PC-9 (cell line): Measurements from ENCODE around the gene ZNF865. TPM values are rescaled to one million over a fixed set of nuclear protein-coding genes. Genes with fewer than 3 reads are reported as not detected.
A peak's percentile ranks its signal among the peaks of the same experiment; 100 is the strongest.

Experiments used
- BruUV-seq: library from RNA; stranded (reverse); fragments of 400-500 nt; replicated peaks from 2 replicates; lab custom pipeline; 2021; lab: Mats Ljungman, UMichigan
- CTCF ChIA-PET: fragments of 300-600 bp; sonication (Branson Sonifier 250); formaldehyde crosslinking; loops from one replicate; lab custom pipeline; 2022; ENCODE audit warnings: antibody characterized with exemption; lab: Charles Lee
- POLR2A ChIA-PET: fragments of 300-600 bp; sonication (Branson Sonifier 250); formaldehyde crosslinking; loops from one replicate; lab custom pipeline; 2022; ENCODE audit warnings: antibody characterized with exemption; ENCODE audit not compliant: unreplicated experiment; lab: Charles Lee
- DNase-seq, 2 experiments: peaks; one replicate each; pipeline versions ENCODE4 v3.0.0 to v3.0.0-alpha.2; 2015 to 2022; ENCODE audit warnings: mixed read lengths in 1 of 2
- H2AFZ ChIP-seq: fragments of 200-600 bp; sonication (generic); 2 replicates; pipeline ENCODE4 v1.8.1; 2017; ENCODE audit warnings: antibody characterized with exemption
- H3F3A ChIP-seq: fragments of 200-600 bp; sonication (generic); 2 replicates; pipeline ENCODE4 v1.8.1; 2017; ENCODE audit warnings: antibody characterized with exemption, mild to moderate bottlenecking, low read depth; ENCODE audit not compliant: insufficient read depth
- H3K27ac ChIP-seq: fragments of 200-600 bp; sonication (generic); 2 replicates; pipeline ENCODE4 v1.6.1; 2016; ENCODE audit warnings: mixed run types
- H3K27me3 ChIP-seq: fragments of 200-600 bp; sonication (generic); 2 replicates; pipeline ENCODE4 v1.6.1; 2016; ENCODE audit warnings: low read depth, mixed run types; ENCODE audit not compliant: insufficient read depth
- H3K36me3 ChIP-seq: fragments of 200-600 bp; sonication (generic); 2 replicates; pipeline ENCODE4 v1.6.1; 2016; ENCODE audit warnings: low read depth, mixed run types
- H3K4me1 ChIP-seq: fragments of 200-600 bp; sonication (generic); replicated peaks from 2 replicates; pipeline ENCODE4 v1.6.1; 2016; ENCODE audit warnings: mixed run types; ENCODE audit not compliant: insufficient read depth
- H3K4me2 ChIP-seq: fragments of 200-600 bp; sonication (generic); 2 replicates; pipeline ENCODE4 v1.6.1; 2017; ENCODE audit warnings: mixed run types
- H3K4me3 ChIP-seq: fragments of 200-600 bp; sonication (generic); 2 replicates; pipeline ENCODE4 v1.6.1; 2016; ENCODE audit warnings: mixed run types
- H3K79me2 ChIP-seq: fragments of 200-600 bp; sonication (generic); 2 replicates; pipeline ENCODE4 v1.6.1; 2017; ENCODE audit warnings: low read depth, mixed run types
- H3K9me2 ChIP-seq: fragments of 200-600 bp; sonication (generic); 2 replicates; pipeline ENCODE4 v1.8.1; 2017; ENCODE audit warnings: mild to moderate bottlenecking; ENCODE audit not compliant: insufficient read depth
- H3K9me3 ChIP-seq: fragments of 200-600 bp; sonication (generic); 2 replicates; pipeline ENCODE4 v1.8.1; 2016; ENCODE audit warnings: low read depth; ENCODE audit not compliant: insufficient read depth
- H4K20me1 ChIP-seq: fragments of 200-600 bp; sonication (generic); 2 replicates; pipeline ENCODE4 v1.8.1; 2017; ENCODE audit not compliant: insufficient read depth
- EZH2 ChIP-seq: fragments of 200-600 bp; sonication (generic); IDR thresholded peaks from 2 replicates; pipeline ENCODE4 v1.8.0; 2017; ENCODE audit warnings: antibody characterized with exemption, low read depth
- intact Hi-C: fragments of 100-400 bp; cut with micrococcal nuclease; formaldehyde crosslinking; loops from one replicate; pipeline ENCODE4 v1.10.0; 2022; ENCODE audit not compliant: unreplicated experiment
- total RNA-seq: library from RNA; stranded (reverse); gene quantifications from 2 replicates; pipeline ENCODE4 v1.2.3, GENCODE V29; 2021
- TF ChIP-seq, protein P1 (sequence below): fragments of 200-600 bp; sonication (generic); conservative IDR thresholded peaks from 2 replicates; pipeline ENCODE4 v1.6.1; 2017; ENCODE audit warnings: mixed run types, antibody characterized with exemption, mild to moderate bottlenecking, moderate library complexity

ZNF865 gene
- total RNA-seq, 1 experiment from 2014 or later = 26.8 TPM

- Histone ChIP-seq H3K27ac (no peak overlapping the region), H3K9me2 (no peaks in the 10 kb centered on the region), H3F3A (peaks cover 18% of the 10 kb centered on the region; the same call in 1 of the 2 replicates), H3K4me1 (peaks cover 25% of the 10 kb centered on the region), H4K20me1 (peaks cover 67% of the 10 kb centered on the region), H3K79me2 (peaks cover 73% of the 10 kb centered on the region), H3K4me2 (peak overlapping the region; percentile 99), H3K36me3 (peaks cover 33% of the 10 kb centered on the region), H3K9me3 (no peaks in the 10 kb centered on the region), H3K4me3 (peak overlapping the region; percentile 93), H2AFZ (no peak overlapping the region), H3K27me3 (no peaks in the 10 kb centered on the region)
- POLR2A ChIA-PET = no interaction called here
- CTCF ChIA-PET = no interaction called here
- DNase-seq = peak in 1 of 2 experiments; percentile 41
- no peak for TF ChIP-seq EZH2
- intact Hi-C loops = no loop called here
- BruUV-seq = no TSS peak
Observed at GRCh38 chr19:55656988-55657747, 51.7 kb downstream of the ZNF865 start.

DNA sequence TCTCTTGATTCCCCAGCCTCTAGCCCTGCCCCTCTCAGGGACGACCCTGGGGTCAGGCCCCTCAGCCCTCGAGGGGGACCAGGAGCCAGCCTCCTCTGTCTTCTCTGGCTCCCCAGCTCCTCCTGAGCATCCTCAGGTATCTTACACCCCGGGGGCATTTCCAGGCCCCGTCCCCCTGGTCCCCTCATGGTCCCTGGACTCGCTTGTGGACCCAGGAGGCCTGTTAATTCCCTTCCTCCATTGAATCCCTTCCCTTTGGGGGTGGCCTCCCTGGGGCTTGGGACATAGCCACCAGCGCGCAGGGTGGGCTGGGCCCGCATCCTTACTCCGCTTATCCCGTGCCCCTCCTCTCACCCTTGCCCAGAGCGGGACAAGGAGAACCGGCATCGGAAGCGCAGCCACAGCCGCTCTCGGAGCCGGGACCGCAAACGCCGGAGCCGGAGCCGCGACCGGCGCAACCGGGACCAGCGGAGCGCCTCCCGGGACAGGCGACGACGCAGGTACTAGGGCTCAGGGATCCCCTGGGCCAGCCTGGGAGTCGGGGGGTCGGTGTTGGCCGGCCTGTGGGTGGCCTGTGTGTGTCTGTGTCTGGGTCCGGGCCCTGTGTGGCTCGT is 53.5 kb downstream of the ZNF865 start:
- H2AFZ ChIP-seq = no peak overlapping the region
- H3K36me3 ChIP-seq = peaks cover 50% of the 10 kb centered on the region
- H3K27ac ChIP-seq = no peak overlapping the region
- H3K9me2 ChIP-seq = no peaks in the 10 kb centered on the region
- ChIA-PET CTCF (no interaction called here), POLR2A (no interaction called here)
- no peak for DNase-seq
- H3K4me1 ChIP-seq = peaks cover 20% of the 10 kb centered on the region
- no peak overlapping the region for H3K4me3 ChIP-seq
- H3K9me3 ChIP-seq = no peaks in the 10 kb centered on the region
- intact Hi-C loops = no loop called here
- peaks cover 91% of the 10 kb centered on the region for H3K79me2 ChIP-seq
- BruUV-seq = no TSS peak
- no peak overlapping the region for H3K4me2 ChIP-seq
- H4K20me1 ChIP-seq = peaks cover 85% of the 10 kb centered on the region
- TF ChIP-seq EZH2 = no peak
- TF ChIP-seq, protein P1, sequence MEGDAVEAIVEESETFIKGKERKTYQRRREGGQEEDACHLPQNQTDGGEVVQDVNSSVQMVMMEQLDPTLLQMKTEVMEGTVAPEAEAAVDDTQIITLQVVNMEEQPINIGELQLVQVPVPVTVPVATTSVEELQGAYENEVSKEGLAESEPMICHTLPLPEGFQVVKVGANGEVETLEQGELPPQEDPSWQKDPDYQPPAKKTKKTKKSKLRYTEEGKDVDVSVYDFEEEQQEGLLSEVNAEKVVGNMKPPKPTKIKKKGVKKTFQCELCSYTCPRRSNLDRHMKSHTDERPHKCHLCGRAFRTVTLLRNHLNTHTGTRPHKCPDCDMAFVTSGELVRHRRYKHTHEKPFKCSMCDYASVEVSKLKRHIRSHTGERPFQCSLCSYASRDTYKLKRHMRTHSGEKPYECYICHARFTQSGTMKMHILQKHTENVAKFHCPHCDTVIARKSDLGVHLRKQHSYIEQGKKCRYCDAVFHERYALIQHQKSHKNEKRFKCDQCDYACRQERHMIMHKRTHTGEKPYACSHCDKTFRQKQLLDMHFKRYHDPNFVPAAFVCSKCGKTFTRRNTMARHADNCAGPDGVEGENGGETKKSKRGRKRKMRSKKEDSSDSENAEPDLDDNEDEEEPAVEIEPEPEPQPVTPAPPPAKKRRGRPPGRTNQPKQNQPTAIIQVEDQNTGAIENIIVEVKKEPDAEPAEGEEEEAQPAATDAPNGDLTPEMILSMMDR = no peak
- H3F3A ChIP-seq = peaks cover 36% of the 10 kb centered on the region
- no peaks in the 10 kb centered on the region for H3K27me3 ChIP-seq

- Histone ChIP-seq H3F3A (peaks cover 45% of the 10 kb centered on the region), H3K4me2 (no peak overlapping the region), H3K27ac (no peak overlapping the region), H3K9me3 (no peaks in the 10 kb centered on the region), H4K20me1 (peaks cover 93% of the 10 kb centered on the region), H3K9me2 (no peaks in the 10 kb centered on the region), H2AFZ (no peak overlapping the region), H3K4me3 (no peak overlapping the region), H3K27me3 (no peaks in the 10 kb centered on the region), H3K4me1 (peaks cover 20% of the 10 kb centered on the region), H3K79me2 (peaks cover 99% of the 10 kb centered on the region), H3K36me3 (peaks cover 54% of the 10 kb centered on the region)
- TF ChIP-seq, protein P1 = no peak
- no peak for TF ChIP-seq EZH2
- POLR2A ChIA-PET = interaction anchor here (0.6 kb wide), 1 partner anchor 198 kb away, joined by 5 read pairs; no protein-coding TSS in a partner anchor
- CTCF ChIA-PET = no interaction called here
- intact Hi-C loops = no loop called here
- no peak for DNase-seq
- BruUV-seq = no TSS peak
Observed at GRCh38 chr19:55659822-55660221, 54.4 kb downstream of the ZNF865 start.
